Stimulated activated naive B cell treated with anti-CD40 and anti-IgM and Interleukin-4, amounts not matched to agents 10 μg/mL and 1 μg/mL and 100 μg/mL, for 72 hours (primary cell): ENCODE data around the gene PCP4.
A peak's percentile ranks its signal among the peaks of the same experiment; 100 is the strongest.

ENCODE experiments used
- ATAC-seq, 2 donors: fragments of 150-1000 bp; cut with Tn5 transposase; replicated peaks; 2 replicates each; pipeline ENCODE4 v1.10.0; 2021; ENCODE audit warnings: moderate library complexity in 1 of 2
- DNase-seq: peaks from one replicate; pipeline ENCODE4 v3.0.0; 2021
- H3K27ac Mint-ChIP-seq: one replicate; pipeline ENCODE4 v1.8.0; 2022; ENCODE audit warnings: mild to moderate bottlenecking, mixed read lengths
- H3K27me3 Mint-ChIP-seq, 2 donors: one replicate each; pipeline ENCODE4 v1.8.0; 2022; ENCODE audit warnings: mixed read lengths in 2 of 2
- H3K36me3 Mint-ChIP-seq, 2 donors: one replicate each; pipeline ENCODE4 v1.8.0; 2022; ENCODE audit warnings: mixed read lengths in 2 of 2, mild to moderate bottlenecking in 1 of 2
- H3K4me1 Mint-ChIP-seq, 2 donors: one replicate each; pipeline ENCODE4 v1.8.0; 2022; ENCODE audit warnings: mixed read lengths in 2 of 2, mild to moderate bottlenecking in 1 of 2
- H3K4me3 Mint-ChIP-seq, 2 donors: one replicate each; pipeline ENCODE4 v1.8.0; 2022; ENCODE audit warnings: mild to moderate bottlenecking in 2 of 2, mixed read lengths in 2 of 2, moderate library complexity in 1 of 2
- H3K9me3 Mint-ChIP-seq, 2 donors: one replicate each; pipeline ENCODE4 v1.8.0; 2022; ENCODE audit warnings: mixed read lengths in 2 of 2, mild to moderate bottlenecking in 1 of 2

The PCP4 gene

DNA sequence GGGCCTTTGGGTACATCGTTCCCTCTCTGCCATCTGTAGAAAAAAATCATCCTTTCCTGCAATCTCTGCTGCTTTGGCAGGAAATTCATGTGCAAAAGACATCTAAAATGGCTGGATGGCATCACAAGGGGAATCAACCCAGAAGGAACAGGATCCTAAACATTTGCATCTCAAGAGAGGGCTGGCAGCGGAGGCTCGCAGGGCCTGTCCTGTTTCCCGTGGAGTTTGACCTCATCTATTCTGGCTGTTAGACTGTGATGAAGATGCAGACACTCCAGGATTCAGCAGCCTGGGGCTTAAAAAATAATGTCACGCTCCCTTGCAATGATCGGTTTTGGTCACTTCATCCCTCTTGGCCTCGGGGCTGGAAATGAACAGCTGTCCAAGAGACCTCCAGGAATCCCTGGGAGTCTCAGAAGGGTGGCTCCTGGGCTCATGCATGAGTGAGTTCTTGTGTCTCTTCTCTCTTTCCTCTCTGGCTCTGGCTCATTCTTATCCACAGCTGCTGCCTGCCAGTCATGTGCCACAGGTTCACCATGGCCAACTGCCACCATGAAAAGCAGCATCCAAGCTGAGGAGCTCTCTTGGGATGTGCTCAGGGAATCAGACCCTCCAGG lies 16.1 kb upstream of the PCP4 start:
- peaks cover 0 to 4% of the 10 kb centered on the region in 2 donors for H3K9me3 Mint-ChIP-seq
- ATAC-seq, result no peak
- H3K4me3 Mint-ChIP-seq, result no peak overlapping the region

DNA sequence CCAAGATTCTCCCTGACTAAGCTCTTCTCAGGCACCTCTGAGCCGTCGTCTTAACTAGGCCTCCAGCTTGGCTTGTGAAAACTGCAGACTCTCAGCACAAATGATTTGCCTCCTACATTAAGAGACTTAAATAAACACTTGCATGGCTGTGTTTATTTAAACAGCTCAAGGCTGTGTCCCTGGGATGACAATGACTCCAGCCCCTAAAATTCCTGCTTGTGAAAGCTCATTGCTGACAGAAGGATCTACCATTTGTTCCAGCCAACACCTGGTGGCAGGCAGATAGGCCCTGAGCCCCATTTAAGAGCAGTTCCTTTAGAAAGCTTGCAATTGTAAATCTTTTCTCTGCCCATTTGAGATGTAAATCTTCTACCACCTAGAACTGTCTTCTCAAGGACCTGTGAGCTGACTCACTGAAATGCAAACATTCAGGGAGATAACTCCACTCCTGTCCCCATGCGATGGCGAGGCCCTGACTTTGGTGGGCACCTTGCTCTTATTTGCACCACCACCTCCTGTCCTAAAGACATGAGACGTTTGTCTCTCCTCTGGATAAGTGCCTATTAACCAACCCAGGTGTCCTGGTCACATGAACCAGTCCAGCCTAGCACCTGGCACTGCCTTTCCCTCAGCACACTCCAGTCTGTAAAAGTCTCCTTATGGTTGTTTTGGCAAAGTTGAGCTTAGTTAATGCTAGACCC lies 15.1 kb upstream of the PCP4 start:
- H3K4me3 Mint-ChIP-seq, result no peak overlapping the region
- H3K9me3 Mint-ChIP-seq, result peaks cover 0 to 4% of the 10 kb centered on the region in 2 donors
- ATAC-seq (no peak), DNase-seq (no peak)
- H3K27ac Mint-ChIP-seq, result no peak overlapping the region
- H3K4me1 Mint-ChIP-seq, result no peaks in the 10 kb centered on the region
- H3K36me3 Mint-ChIP-seq, result no peaks in the 10 kb centered on the region
- H3K27me3 Mint-ChIP-seq, result no peaks in the 10 kb centered on the region

More for the DNA sequence above, 16.1 kb upstream of the PCP4 start:
- no peak for DNase-seq
- Mint-ChIP-seq H3K4me1 (no peaks in the 10 kb centered on the region), H3K36me3 (no peaks in the 10 kb centered on the region), H3K27me3 (no peaks in the 10 kb centered on the region), H3K27ac (no peak overlapping the region)

DNA sequence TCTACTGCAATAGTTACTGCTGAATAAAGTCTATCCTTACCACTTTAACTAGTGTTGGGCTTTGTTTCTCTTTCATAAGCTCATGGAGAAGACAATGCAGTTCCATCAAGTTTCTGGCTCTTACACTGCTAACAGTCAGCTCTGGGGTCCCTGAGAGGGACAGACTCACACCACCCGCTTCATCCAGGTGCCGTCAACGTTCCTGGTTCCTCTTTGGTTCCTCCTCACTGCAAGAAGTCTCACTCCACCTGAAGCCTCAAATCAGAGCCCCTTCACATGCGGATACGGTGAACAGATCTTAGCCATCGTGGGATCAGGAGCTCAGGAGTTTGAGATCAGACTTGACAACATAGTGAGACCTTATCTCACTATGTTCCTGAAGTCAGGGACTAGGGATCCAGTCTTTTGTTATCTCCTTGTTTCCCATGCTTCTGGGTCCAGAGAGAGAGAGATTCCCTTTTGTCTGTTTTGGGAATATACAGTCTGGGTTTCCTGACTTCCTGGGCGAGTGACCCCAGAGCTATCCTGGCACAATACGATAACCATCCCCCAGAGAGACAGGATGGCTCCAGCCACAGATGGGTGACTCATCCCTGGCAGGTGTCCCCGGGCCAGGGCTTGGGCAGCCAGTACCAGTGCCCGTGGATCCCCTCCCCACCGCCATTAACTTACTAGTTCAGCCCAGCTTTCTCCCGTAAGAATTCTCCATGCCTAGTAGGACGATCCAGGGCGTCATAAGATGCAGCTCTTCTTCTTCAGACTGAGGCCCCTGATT lies 14.3 kb upstream of the PCP4 start:
- Mint-ChIP-seq H3K36me3 (no peaks in the 10 kb centered on the region), H3K4me3 (no peak overlapping the region), H3K27me3 (no peaks in the 10 kb centered on the region), H3K4me1 (no peaks in the 10 kb centered on the region), H3K27ac (no peak overlapping the region), H3K9me3 (peaks cover 0 to 4% of the 10 kb centered on the region in 2 donors)
- ATAC-seq (no peak), DNase-seq (no peak)

DNA sequence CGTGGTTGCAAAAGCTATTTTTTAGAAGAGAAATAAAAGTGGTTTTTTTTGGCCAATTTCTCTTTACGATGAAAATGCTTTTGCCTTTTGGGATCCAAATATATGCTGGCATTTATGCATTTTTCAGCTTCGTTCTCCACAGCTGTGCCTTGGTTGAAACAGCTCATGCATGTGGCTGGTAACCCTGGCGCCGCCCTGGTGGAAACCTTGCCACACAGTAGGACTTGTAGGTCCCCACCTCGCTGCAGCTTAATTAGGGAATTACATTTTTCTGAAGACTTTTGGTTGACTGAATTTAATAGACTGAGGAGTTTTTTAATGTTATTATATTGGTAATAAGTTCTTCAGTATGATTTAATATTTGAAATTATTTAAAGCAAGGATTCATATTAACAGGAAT lies 12.7 kb upstream of the PCP4 start:
- Mint-ChIP-seq H3K4me3 (no peak overlapping the region), H3K9me3 (peaks cover 0 to 4% of the 10 kb centered on the region in 2 donors), H3K27me3 (no peaks in the 10 kb centered on the region), H3K4me1 (no peaks in the 10 kb centered on the region), H3K27ac (no peak overlapping the region), H3K36me3 (no peaks in the 10 kb centered on the region)
- ATAC-seq (no peak), DNase-seq (no peak)

DNA sequence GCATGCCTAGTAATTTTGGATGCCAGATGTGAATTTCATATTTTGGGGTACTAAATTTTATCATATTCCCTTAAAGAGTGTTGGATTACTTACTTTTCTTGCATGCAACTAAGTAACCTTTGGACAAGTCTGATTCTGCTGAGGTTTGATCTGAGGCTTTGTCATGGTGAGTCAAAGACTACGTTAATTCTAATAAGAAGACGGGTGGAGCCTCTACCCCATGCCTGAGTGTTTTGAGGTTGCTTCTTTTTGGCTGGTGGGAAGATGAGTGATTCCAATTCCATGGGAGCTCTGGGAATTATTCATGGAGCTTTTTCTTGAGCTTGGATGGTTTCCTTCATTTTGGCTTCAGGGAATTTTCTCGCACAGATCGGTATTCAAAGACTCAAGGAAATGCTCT lies 11.6 kb upstream of the PCP4 start:
- no peak overlapping the region for H3K4me3 Mint-ChIP-seq
- no peak overlapping the region for H3K27ac Mint-ChIP-seq
- no peaks in the 10 kb centered on the region for H3K4me1 Mint-ChIP-seq
- no peaks in the 10 kb centered on the region for H3K36me3 Mint-ChIP-seq
- ATAC-seq (no peak), DNase-seq (no peak)
- peaks cover 0 to 4% of the 10 kb centered on the region in 2 donors for H3K9me3 Mint-ChIP-seq
- no peaks in the 10 kb centered on the region for H3K27me3 Mint-ChIP-seq

DNA sequence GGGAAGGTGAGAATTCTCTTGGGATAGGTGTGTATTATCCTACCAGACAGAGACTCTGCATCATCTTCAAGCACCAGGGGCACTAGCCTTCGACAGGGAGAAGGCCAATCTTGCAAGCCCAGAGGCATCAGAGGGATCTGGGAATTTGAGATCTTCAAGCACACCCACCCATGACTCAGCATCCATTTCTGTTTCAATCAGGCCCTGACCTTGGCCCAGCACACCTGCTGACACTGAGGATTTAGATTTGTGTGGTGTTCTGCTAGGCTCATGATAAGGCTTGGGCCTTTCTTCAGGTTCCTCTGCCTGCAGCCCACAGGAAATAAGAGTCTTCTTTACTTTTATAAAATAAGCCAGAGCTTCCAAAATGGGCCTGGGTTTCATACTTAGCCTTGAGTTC lies 6.6 kb upstream of the PCP4 start:
- no peak for DNase-seq
- no peak for ATAC-seq
- Mint-ChIP-seq H3K4me1 (no peaks in the 10 kb centered on the region), H3K36me3 (no peaks in the 10 kb centered on the region), H3K9me3 (no peaks in the 10 kb centered on the region), H3K4me3 (no peak overlapping the region), H3K27me3 (no peaks in the 10 kb centered on the region), H3K27ac (no peak overlapping the region)

DNA sequence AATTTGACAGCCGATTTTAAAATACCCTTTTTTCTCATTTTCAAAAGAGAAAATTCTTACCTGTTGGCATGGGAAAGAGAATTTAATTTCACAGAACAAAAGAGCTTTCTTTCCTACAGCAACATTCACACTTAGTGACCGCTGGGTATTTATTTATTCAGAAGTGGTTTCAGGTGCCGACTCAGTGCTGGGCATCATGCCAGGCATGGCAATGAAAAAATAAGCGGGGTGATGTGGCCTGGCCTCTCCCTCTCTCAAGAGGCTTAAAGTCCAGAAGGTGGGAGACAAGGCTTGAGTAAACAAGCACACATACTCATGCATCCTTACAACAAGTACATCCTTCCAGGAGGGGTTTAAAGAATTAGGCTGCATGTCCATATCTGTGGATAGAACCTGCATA lies 4.1 kb upstream of the PCP4 start:
- DNase-seq, result no peak
- Mint-ChIP-seq H3K36me3 (no peaks in the 10 kb centered on the region), H3K4me3 (no peak overlapping the region), H3K4me1 (peaks cover 0 to 3% of the 10 kb centered on the region in 2 donors), H3K27me3 (peaks cover 14% of the 10 kb centered on the region in 2 donors), H3K9me3 (no peaks in the 10 kb centered on the region), H3K27ac (no peak overlapping the region)
- no peak for ATAC-seq

DNA sequence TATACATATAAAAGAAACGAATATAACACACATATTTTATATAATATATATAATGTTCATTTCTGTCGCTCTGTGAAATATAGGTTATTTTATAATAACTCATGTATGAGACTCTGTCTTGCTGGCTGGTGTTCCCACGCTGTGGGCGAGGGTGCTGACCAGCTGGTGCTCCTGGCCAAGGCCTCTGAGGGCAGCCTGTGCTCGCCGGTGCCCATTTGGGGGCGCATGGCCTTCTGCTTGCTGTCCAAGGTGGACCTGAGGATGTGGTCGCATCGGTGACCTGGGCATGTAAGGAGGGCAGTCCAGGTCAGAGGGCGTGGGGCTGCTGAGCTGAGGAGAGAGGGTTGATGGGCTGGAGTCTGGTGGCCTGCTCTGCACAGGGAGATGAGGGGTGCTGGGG lies 1.1 kb upstream of the PCP4 start:
- no peaks in the 10 kb centered on the region for H3K9me3 Mint-ChIP-seq
- no peak overlapping the region for H3K4me3 Mint-ChIP-seq
- no peak overlapping the region for H3K27ac Mint-ChIP-seq
- H3K27me3 Mint-ChIP-seq, result peaks cover 14 to 15% of the 10 kb centered on the region in 2 donors
- DNase-seq, result no peak
- H3K36me3 Mint-ChIP-seq, result no peaks in the 10 kb centered on the region
- peaks cover 0 to 3% of the 10 kb centered on the region in 2 donors for H3K4me1 Mint-ChIP-seq
- ATAC-seq, result no peak

DNA sequence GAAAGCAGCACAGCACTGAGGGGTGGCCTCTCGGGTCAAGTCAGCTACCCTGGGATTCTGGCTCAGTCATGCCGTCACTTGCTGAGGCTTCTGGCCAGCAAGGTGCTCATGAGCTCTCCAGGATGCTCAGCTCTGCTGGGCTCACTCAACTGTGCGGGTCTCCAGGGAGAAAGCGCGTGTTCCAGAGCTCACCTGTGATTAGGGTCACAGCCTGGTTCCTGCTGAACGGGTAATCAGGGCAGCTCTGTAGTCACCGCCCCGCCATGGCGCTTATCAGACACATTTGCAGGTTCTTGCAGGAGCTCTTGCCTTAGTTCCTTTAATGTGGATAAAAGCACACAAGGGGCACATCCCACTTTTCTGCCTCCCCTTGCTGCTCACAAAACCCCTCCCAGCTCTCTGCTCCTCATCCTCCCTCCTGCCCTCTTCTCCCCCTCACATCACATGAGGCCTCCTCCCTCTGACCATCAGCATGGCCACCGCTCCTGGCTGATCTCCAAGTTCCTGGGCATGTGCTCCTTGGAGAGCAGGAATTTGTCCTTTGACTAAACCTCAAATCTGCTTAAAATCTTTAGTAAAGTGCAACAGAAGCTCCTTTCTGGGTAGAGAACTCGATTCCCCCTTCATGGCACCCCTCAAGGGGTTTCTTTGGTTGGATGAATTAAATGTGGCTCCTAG lies 2.0 kb downstream of the PCP4 start:
- DNase-seq (no peak), ATAC-seq (no peak)
- H3K4me1 Mint-ChIP-seq, result peaks cover 0 to 3% of the 10 kb centered on the region in 2 donors
- H3K4me3 Mint-ChIP-seq, result no peak overlapping the region
- H3K27me3 Mint-ChIP-seq, result peaks cover 14 to 15% of the 10 kb centered on the region in 2 donors
- H3K27ac Mint-ChIP-seq, result no peak overlapping the region
- H3K36me3 Mint-ChIP-seq, result no peaks in the 10 kb centered on the region
- no peaks in the 10 kb centered on the region for H3K9me3 Mint-ChIP-seq

DNA sequence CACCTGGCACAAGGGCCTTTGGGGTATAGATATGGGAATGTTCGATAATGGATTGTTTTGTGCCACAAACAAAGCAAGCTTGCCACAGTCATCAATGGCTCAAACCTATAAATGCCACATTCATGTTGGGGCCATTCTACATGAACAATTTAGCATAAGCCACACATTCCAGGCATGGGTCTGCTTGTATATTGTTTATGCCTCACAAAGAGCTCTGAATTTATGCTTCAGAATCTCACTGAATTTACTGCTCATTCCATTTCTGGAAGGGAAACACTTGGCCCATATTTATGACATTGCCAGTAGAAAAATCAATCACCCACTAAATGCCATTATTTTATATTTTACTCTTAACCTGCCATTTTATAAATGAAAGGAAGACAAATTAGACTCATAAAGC lies 6.4 kb downstream of the PCP4 start:
- H3K27ac Mint-ChIP-seq, result no peak overlapping the region
- peaks cover 0 to 4% of the 10 kb centered on the region in 2 donors for H3K27me3 Mint-ChIP-seq
- DNase-seq (no peak), ATAC-seq (no peak)
- H3K9me3 Mint-ChIP-seq, result no peaks in the 10 kb centered on the region
- no peak overlapping the region for H3K4me3 Mint-ChIP-seq
- peaks cover 0 to 2% of the 10 kb centered on the region in 2 donors for H3K4me1 Mint-ChIP-seq
- no peaks in the 10 kb centered on the region for H3K36me3 Mint-ChIP-seq

DNA sequence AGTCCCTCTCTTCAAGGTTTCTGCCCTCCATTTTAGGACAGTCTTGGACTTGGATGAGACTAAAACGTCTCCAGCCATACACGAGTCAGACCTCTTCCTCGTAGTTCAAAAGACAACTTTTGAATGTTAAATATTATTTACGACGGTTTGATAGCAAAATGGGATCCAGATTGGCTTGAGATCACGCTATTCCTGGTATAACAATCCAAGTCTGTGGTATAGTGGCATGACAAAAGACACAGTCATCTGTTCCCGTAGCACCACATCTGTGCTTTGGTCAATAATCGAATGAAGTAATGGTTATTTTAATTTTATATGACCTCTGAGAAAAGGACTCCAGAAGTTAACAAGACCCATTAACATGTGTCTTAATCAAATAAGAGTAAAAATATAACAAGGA lies 7.0 kb downstream of the PCP4 start:
- no peak for ATAC-seq
- H3K27me3 Mint-ChIP-seq, result peaks cover 0 to 4% of the 10 kb centered on the region in 2 donors
- H3K36me3 Mint-ChIP-seq, result no peaks in the 10 kb centered on the region
- no peak overlapping the region for H3K27ac Mint-ChIP-seq
- no peak for DNase-seq
- H3K9me3 Mint-ChIP-seq, result no peaks in the 10 kb centered on the region
- peaks cover 0 to 2% of the 10 kb centered on the region in 2 donors for H3K4me1 Mint-ChIP-seq
- H3K4me3 Mint-ChIP-seq, result no peak overlapping the region

DNA sequence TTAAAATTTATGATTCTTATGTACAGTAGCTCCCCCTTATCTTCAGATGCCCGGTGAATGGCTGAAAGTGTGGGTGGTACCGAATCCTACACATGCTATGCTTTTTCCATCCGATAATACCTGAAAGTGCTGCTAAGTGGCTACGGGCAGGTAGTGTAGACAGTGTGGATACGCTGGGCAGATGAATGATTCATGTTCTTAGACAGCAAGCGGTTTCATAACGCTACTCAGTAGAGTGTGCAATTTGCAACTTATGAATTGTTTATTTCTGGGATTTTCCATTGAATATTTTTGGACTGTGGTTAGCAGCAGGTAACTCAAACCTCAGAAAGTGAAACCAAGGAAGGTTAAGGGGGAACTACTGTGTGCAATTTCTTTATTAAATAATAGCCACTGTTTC lies 7.5 kb downstream of the PCP4 start:
- peaks cover 0 to 2% of the 10 kb centered on the region in 2 donors for H3K4me1 Mint-ChIP-seq
- no peaks in the 10 kb centered on the region for H3K36me3 Mint-ChIP-seq
- DNase-seq, result no peak
- H3K27ac Mint-ChIP-seq, result no peak overlapping the region
- no peak overlapping the region for H3K4me3 Mint-ChIP-seq
- peaks cover 0 to 4% of the 10 kb centered on the region in 2 donors for H3K27me3 Mint-ChIP-seq
- ATAC-seq, result peak in 1 of 2 donors; percentile 73
- no peaks in the 10 kb centered on the region for H3K9me3 Mint-ChIP-seq

DNA sequence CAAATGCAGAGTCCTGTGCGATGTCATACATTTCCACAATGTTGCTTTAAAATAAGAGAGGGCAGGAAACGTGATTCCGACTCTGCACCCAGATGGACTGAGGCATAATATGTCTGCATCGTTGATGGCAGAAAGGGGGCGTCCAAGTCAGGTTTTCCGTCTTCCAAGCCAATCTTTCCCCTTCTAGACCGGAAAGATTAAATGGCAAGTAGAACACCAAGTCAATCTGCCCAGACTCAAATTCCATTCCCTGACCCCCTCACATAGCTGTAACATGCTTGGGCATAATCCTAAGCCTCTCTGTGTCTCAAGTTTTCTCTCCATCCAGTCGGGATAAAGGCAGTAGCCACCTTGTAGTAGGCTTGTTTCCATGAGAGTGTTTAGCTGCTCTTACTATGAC lies 14.4 kb downstream of the PCP4 start:
- ATAC-seq (no peak), DNase-seq (no peak)
- no peaks in the 10 kb centered on the region for H3K36me3 Mint-ChIP-seq
- no peak overlapping the region for H3K4me3 Mint-ChIP-seq
- H3K4me1 Mint-ChIP-seq, result no peaks in the 10 kb centered on the region
- H3K27ac Mint-ChIP-seq, result no peak overlapping the region
- H3K27me3 Mint-ChIP-seq, result peaks cover 0 to 8% of the 10 kb centered on the region in 2 donors
- H3K9me3 Mint-ChIP-seq, result no peaks in the 10 kb centered on the region

DNA sequence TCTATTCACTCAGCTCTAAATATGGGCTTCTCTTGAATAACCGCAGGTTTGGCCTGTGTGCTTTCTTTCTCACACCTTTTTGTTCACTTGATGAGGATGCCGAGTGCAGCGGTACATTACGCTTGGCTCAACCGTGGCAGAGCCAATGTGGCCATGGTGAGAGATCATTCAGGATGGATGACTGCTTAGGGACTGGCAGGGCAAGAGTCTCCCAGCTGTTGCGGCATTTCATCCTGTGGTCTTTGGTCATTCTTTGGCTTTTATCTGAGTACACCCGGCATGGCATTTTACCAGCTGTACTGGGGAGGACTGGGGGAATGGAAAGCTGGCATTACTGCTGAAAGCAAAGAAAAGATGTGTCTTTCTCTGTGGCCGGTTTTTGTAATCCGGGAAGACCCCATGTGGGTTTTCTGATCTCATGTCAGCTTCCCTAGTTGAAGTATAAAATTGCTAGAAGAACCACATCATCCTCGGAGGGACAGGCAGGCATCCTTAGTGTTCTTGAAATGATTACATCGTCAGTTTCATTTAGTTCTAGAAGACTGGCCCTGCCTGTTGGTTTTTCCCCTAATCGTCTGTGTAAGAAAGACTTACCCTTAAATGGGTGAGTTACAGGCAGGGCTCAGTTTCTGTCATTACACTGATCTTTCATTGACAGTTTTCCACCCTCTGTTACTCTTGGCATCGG lies 15.1 kb downstream of the PCP4 start:
- Mint-ChIP-seq H3K4me3 (no peak overlapping the region), H3K36me3 (no peaks in the 10 kb centered on the region), H3K4me1 (no peaks in the 10 kb centered on the region), H3K9me3 (no peaks in the 10 kb centered on the region), H3K27me3 (peaks cover 0 to 8% of the 10 kb centered on the region in 2 donors), H3K27ac (no peak overlapping the region)
- DNase-seq, result no peak
- ATAC-seq, result no peak
